ENCODE measurements around the gene RANBP1.
A peak's percentile ranks its signal among the peaks of the same experiment; 100 is the strongest.
"Not testable (repeated sequence)": the region's sequence is repeated elsewhere in the genome, so short reads cannot be mapped to it uniquely, and the experiment has no call there.

RANBP1 gene

GRCh38 chr22:20155330-20156041 is 39.6 kb downstream of the RANBP1 start:
- DNase-seq: peak; percentile 34

GRCh38 chr22:20156042-20156389 is 40.1 kb downstream of the RANBP1 start:
- no peak for DNase-seq

GRCh38 chr22:20156611-20157429 is 40.9 kb downstream of the RANBP1 start:
- DNase-seq: peak; percentile 56

GRCh38 chr22:20157430-20158183 is 41.7 kb downstream of the RANBP1 start:
- DNase-seq: no peak

- no peak for DNase-seq
Observed at GRCh38 chr22:20158391-20159036, 42.6 kb downstream of the RANBP1 start.

- no peak for DNase-seq
Observed at GRCh38 chr22:20159076-20159475, 43.2 kb downstream of the RANBP1 start.

GRCh38 chr22:20159531-20159930 is 43.6 kb downstream of the RANBP1 start:
- not testable (repeated sequence) for DNase-seq

GRCh38 chr22:20160041-20160440 is 44.1 kb downstream of the RANBP1 start:
- no peak for DNase-seq

- no peak for DNase-seq
Observed at GRCh38 chr22:20164863-20165262, 49.0 kb downstream of the RANBP1 start.

- DNase-seq: no peak
Observed at GRCh38 chr22:20165421-20165820, 49.5 kb downstream of the RANBP1 start.

- no peak for DNase-seq
Observed at GRCh38 chr22:20165913-20166312, 50.0 kb downstream of the RANBP1 start.

GRCh38 chr22:20166703-20167102 is 50.8 kb downstream of the RANBP1 start:
- no peak for DNase-seq

- no peak for DNase-seq
Observed at GRCh38 chr22:20167643-20168322, 51.9 kb downstream of the RANBP1 start.

GRCh38 chr22:20169253-20169822 is 53.4 kb downstream of the RANBP1 start:
- no peak for DNase-seq

GRCh38 chr22:20170170-20170569 is 54.3 kb downstream of the RANBP1 start:
- no peak for DNase-seq

- DNase-seq: no peak
Observed at GRCh38 chr22:20171288-20172140, 55.6 kb downstream of the RANBP1 start.

GRCh38 chr22:20172141-20172613 is 56.3 kb downstream of the RANBP1 start:
- no peak for DNase-seq

GRCh38 chr22:20173246-20173645 is 57.3 kb downstream of the RANBP1 start:
- DNase-seq: no peak

GRCh38 chr22:20173772-20174171 is 57.9 kb downstream of the RANBP1 start:
- DNase-seq: no peak

GRCh38 chr22:20174785-20175596 is 59.1 kb downstream of the RANBP1 start:
- DNase-seq: no peak

All from fibroblast of skin of back (primary cell).